BLaER1 treated with 17β-estradiol and CSF1 and Interleukin-3, amounts not matched to agents 10 nM and 100 nM (cell line): Measurements from ENCODE around the gene LIMK2.
"Not testable (repeated sequence)": the region's sequence is repeated elsewhere in the genome, so short reads cannot be mapped to it uniquely, and the experiment has no call there.

Experiments
- H3K27ac ChIP-seq, 11 experiments: shearing (Covaris generic); formaldehyde crosslinking; 2 replicates each; pipeline ENCODE4 v1.8.1; 2022
- H3K27me3 ChIP-seq, 11 experiments: shearing (Covaris generic); formaldehyde crosslinking; 2 replicates each; pipeline ENCODE4 v1.8.1; 2022
- H3K36me3 ChIP-seq, 11 experiments: shearing (Covaris generic); formaldehyde crosslinking; 2 replicates each; pipeline ENCODE4 v1.8.1; 2022
- H3K4me1 ChIP-seq, 10 experiments: shearing (Covaris generic); formaldehyde crosslinking; 2 replicates each; pipeline ENCODE4 v1.8.1; 2022
- H3K4me2 ChIP-seq, 11 experiments: shearing (Covaris generic); formaldehyde crosslinking; 2 replicates each; pipeline ENCODE4 v1.8.1; 2022
- H3K4me3 ChIP-seq, 10 experiments: shearing (Covaris generic); formaldehyde crosslinking; 2 replicates each; pipeline ENCODE4 v1.8.1; 2022
- H3K9ac ChIP-seq, 11 experiments: shearing (Covaris generic); formaldehyde crosslinking; 2 replicates each; pipeline ENCODE4 v1.8.1; 2022
- H3K9me3 ChIP-seq, 11 experiments: shearing (Covaris generic); formaldehyde crosslinking; replicated peaks in 1 of 11; 2 replicates each; pipeline ENCODE4 v1.8.1; 2022
- H4K20me1 ChIP-seq, 11 experiments: shearing (Covaris generic); formaldehyde crosslinking; 2 replicates each; pipeline ENCODE4 v1.8.1; 2022
- Cebpa-rat ChIP-seq, 11 experiments: shearing (Covaris generic); IDR thresholded peaks; 2 replicates each; pipeline ENCODE4 v1.8.1; 2022

Gene LIMK2

GRCh38 chr22:31211862-31212730 lies at the start of gene LIMK2:
LIMK2 (plus strand) TSS chr22:31212298; CDS start chr22:31212409, 111 bp downstream.
- peaks cover 0 to 22% (median 15%) of the 10 kb centered on the region in 11 experiments; a peak in 13 of 22 replicates for H3K36me3 ChIP-seq
- H3K9ac ChIP-seq, result peak within 1 kb of the TSS; percentile 90 to 98 (median 93)
- peak within 1 kb of the TSS; percentile 83 to 96 (median 94) for H3K4me3 ChIP-seq
- H3K27ac ChIP-seq, result peak within 1 kb of the TSS; percentile 81 to 97 (median 93)
- H3K4me1 ChIP-seq, result peaks cover 65 to 75% (median 71%) of the 10 kb centered on the region in 10 experiments
- peak within 1 kb of the TSS; percentile 93 to 99 (median 95) for H3K4me2 ChIP-seq
- no peak for TF ChIP-seq Cebpa-rat (IDR thresholded peaks at IDR 0.05)
- peaks cover 0 to 6% (median 0%) of the 10 kb centered on the region in 11 experiments; a peak in 2 of 22 replicates for H3K9me3 ChIP-seq
- H3K27me3 ChIP-seq, result no peaks in the 10 kb centered on the region
- H4K20me1 ChIP-seq, result peaks cover 0 to 16% (median 0%) of the 10 kb centered on the region in 11 experiments; a peak in 5 of 22 replicates

- Histone ChIP-seq H3K27ac (no peak overlapping the region), H3K4me3 (no peak overlapping the region), H3K4me2 (no peak overlapping the region), H3K27me3 (no peaks in the 10 kb centered on the region), H3K36me3 (peaks cover 12 to 89% (median 35%) of the 10 kb centered on the region in 11 experiments; a peak in 21 of 22 replicates), H3K9me3 (no peaks in the 10 kb centered on the region), H3K9ac (no peak overlapping the region), H4K20me1 (peaks cover 0 to 99% (median 28%) of the 10 kb centered on the region in 11 experiments; a peak in 14 of 22 replicates), H3K4me1 (peaks cover 0 to 40% (median 6%) of the 10 kb centered on the region in 10 experiments; a peak in 11 of 20 replicates)
- no peak for TF ChIP-seq Cebpa-rat (IDR thresholded peaks at IDR 0.05)
These were observed 41.1 kb upstream of the LIMK2 start for GRCh38 chr22:31170971-31171370.

- H3K9me3 ChIP-seq, H3K27me3 ChIP-seq, H3K9ac ChIP-seq, H3K27ac ChIP-seq, H3K4me3 ChIP-seq: not testable (repeated sequence)
- Histone ChIP-seq H4K20me1 (peaks cover under 1 to 100% (median 31%) of the 10 kb centered on the region in 11 experiments; a peak in 14 of 22 replicates), H3K4me1 (peaks cover 0 to 40% (median 6%) of the 10 kb centered on the region in 10 experiments; a peak in 11 of 20 replicates), H3K4me2 (peak overlapping the region in 2 of 11 experiments; percentile 3 to 26; a peak in 1 of 22 replicates), H3K36me3 (peaks cover 10 to 89% (median 36%) of the 10 kb centered on the region in 11 experiments; a peak in 21 of 22 replicates)
These were observed 40.4 kb upstream of the LIMK2 start for GRCh38 chr22:31171734-31172133.

GRCh38 chr22:31173386-31174145 lies 38.5 kb upstream of the LIMK2 start:
- H3K4me1 ChIP-seq, result peaks cover 0 to 50% (median 6%) of the 10 kb centered on the region in 10 experiments; a peak in 11 of 20 replicates
- no peaks in the 10 kb centered on the region for H3K27me3 ChIP-seq
- H3K4me2 ChIP-seq, result peak overlapping the region in 3 of 11 experiments; percentile 1 to 31 (median 11); a peak in 3 of 22 replicates
- no peak overlapping the region for H3K4me3 ChIP-seq
- H3K27ac ChIP-seq, result no peak overlapping the region
- H4K20me1 ChIP-seq, result peaks cover 3 to 100% (median 36%) of the 10 kb centered on the region in 11 experiments; a peak in 15 of 22 replicates
- TF ChIP-seq Cebpa-rat (IDR thresholded peaks at IDR 0.05), result no peak
- no peak overlapping the region for H3K9ac ChIP-seq
- H3K36me3 ChIP-seq, result peaks cover 17 to 89% (median 36%) of the 10 kb centered on the region in 11 experiments; a peak in 19 of 22 replicates
- H3K9me3 ChIP-seq, result no peaks in the 10 kb centered on the region

- no peak for TF ChIP-seq Cebpa-rat (IDR thresholded peaks at IDR 0.05)
- H3K4me3 ChIP-seq, result no peak overlapping the region
- peaks cover 31 to 96% (median 52%) of the 10 kb centered on the region in 11 experiments for H3K36me3 ChIP-seq
- H4K20me1 ChIP-seq, result peaks cover 0 to 93% (median 34%) of the 10 kb centered on the region in 11 experiments; a peak in 14 of 22 replicates
- H3K27ac ChIP-seq, result no peak overlapping the region
- H3K27me3 ChIP-seq, result no peaks in the 10 kb centered on the region
- no peak overlapping the region for H3K9ac ChIP-seq
- no peak overlapping the region for H3K4me2 ChIP-seq
- peaks cover 0 to 43% (median 14%) of the 10 kb centered on the region in 10 experiments; a peak in 18 of 20 replicates for H3K4me1 ChIP-seq
- H3K9me3 ChIP-seq, result peaks cover 6 to 9% (median 9%) of the 10 kb centered on the region in 11 experiments; a peak in 17 of 22 replicates
These were observed 35.2 kb upstream of the LIMK2 start for GRCh38 chr22:31176923-31177322.

- no peak overlapping the region for H3K27ac ChIP-seq
These were observed 34.5 kb upstream of the LIMK2 start for GRCh38 chr22:31177420-31178162.

GRCh38 chr22:31178859-31179258 lies 33.2 kb upstream of the LIMK2 start:
- Histone ChIP-seq H3K27ac (no peak overlapping the region), H3K27me3 (no peaks in the 10 kb centered on the region), H3K4me2 (peak overlapping the region in 7 of 11 experiments; percentile 3 to 64 (median 31); a peak in 11 of 22 replicates), H3K9ac (no peak overlapping the region), H3K9me3 (peaks cover 13 to 28% (median 26%) of the 10 kb centered on the region in 11 experiments), H3K4me3 (no peak overlapping the region), H3K4me1 (peaks cover 0 to 24% (median 9%) of the 10 kb centered on the region in 10 experiments; a peak in 18 of 20 replicates), H4K20me1 (peaks cover 0 to 75% (median 25%) of the 10 kb centered on the region in 11 experiments; a peak in 13 of 22 replicates), H3K36me3 (peaks cover 45 to 96% (median 67%) of the 10 kb centered on the region in 11 experiments)
- TF ChIP-seq Cebpa-rat (IDR thresholded peaks at IDR 0.05), result no peak

More at GRCh38 chr22:31177420-31178162, 34.5 kb upstream of the LIMK2 start:
- Histone ChIP-seq H3K9me3 (peaks cover 7 to 16% (median 15%) of the 10 kb centered on the region in 11 experiments; a peak in 21 of 22 replicates), H3K4me1 (peaks cover 0 to 37% (median 14%) of the 10 kb centered on the region in 10 experiments; a peak in 18 of 20 replicates), H4K20me1 (peaks cover 0 to 86% (median 34%) of the 10 kb centered on the region in 11 experiments; a peak in 14 of 22 replicates), H3K4me3 (no peak overlapping the region), H3K36me3 (peaks cover 38 to 96% (median 56%) of the 10 kb centered on the region in 11 experiments), H3K9ac (no peak overlapping the region), H3K4me2 (no peak overlapping the region), H3K27me3 (no peaks in the 10 kb centered on the region)
- TF ChIP-seq Cebpa-rat (IDR thresholded peaks at IDR 0.05), result no peak
